ENCODE measurements around the gene KMT2A. TPM values are rescaled to one million over a fixed set of nuclear protein-coding genes. Genes with fewer than 3 reads are reported as not detected.

KMT2A gene
- total RNA-seq, 4 donors from 2014 or later = 57.8 to 94.6 (median 63.6) TPM

GRCh38 chr11:118484405-118484804 is 48.1 kb downstream of the KMT2A start:
- no peak overlapping the region for H3K4me3 ChIP-seq (ENCODE audit: low read depth, poor library complexity, severe bottlenecking)
- intact Hi-C loops (cut with DNase I; ENCODE audit: low total_unique reads) = no loop called here
- WGBS, 2 donors = 92 to 97% methylated on average over 3 of the region's 3 CpGs
- no peak for DNase-seq (ENCODE audit: low spot score in 2 of 2)
- TF ChIP-seq CTCF (IDR thresholded peaks at IDR 0.05) = no peak
- no peak for TF ChIP-seq POLR2A (IDR thresholded peaks at IDR 0.05)

GRCh38 chr11:118485273-118485672 is 49.0 kb downstream of the KMT2A start:
- intact Hi-C loops (cut with DNase I; ENCODE audit: low total_unique reads) = loop anchor here (5.0 kb wide), 1 partner anchor 188 kb away; no protein-coding TSS in a partner anchor
- H3K4me3 ChIP-seq (ENCODE audit: low read depth, poor library complexity, severe bottlenecking) = no peak overlapping the region
- DNase-seq (ENCODE audit: low spot score in 2 of 2) = no peak
- TF ChIP-seq POLR2A (IDR thresholded peaks at IDR 0.05) = no peak
- no peak for TF ChIP-seq CTCF (IDR thresholded peaks at IDR 0.05)

- intact Hi-C loops (cut with DNase I; ENCODE audit: low total_unique reads) = loop anchor here (5.0 kb wide), 1 partner anchor 191 kb away; no protein-coding TSS in a partner anchor
- H3K4me3 ChIP-seq (ENCODE audit: low read depth, poor library complexity, severe bottlenecking) = no peak overlapping the region
- 25 to 27% methylated on average over 7 of the region's 7 CpGs for WGBS, 2 donors
- peak in 1 of 2 donors; percentile 39 for DNase-seq (ENCODE audit: low spot score in 2 of 2)
- TF ChIP-seq POLR2A (IDR thresholded peaks at IDR 0.05) (no peak), CTCF (IDR thresholded peaks at IDR 0.05) (peak in 1 of 3 donors; percentile 55)
These were observed 52.3 kb downstream of the KMT2A start for GRCh38 chr11:118488480-118489109.

GRCh38 chr11:118491041-118491440 is 54.7 kb downstream of the KMT2A start:
- intact Hi-C loops (cut with DNase I; ENCODE audit: low total_unique reads) = no loop called here
- DNase-seq (ENCODE audit: low spot score in 2 of 2) = no peak
- TF ChIP-seq CTCF (IDR thresholded peaks at IDR 0.05) (no peak), POLR2A (IDR thresholded peaks at IDR 0.05) (no peak)
- H3K4me3 ChIP-seq (ENCODE audit: low read depth, poor library complexity, severe bottlenecking) = no peak overlapping the region
- WGBS, 2 donors = 83 to 86% methylated on average over 4 of the region's 4 CpGs

- H3K4me3 ChIP-seq (ENCODE audit: low read depth, poor library complexity, severe bottlenecking) = no peak overlapping the region
- no peak for DNase-seq (ENCODE audit: low spot score in 2 of 2)
- no peak for TF ChIP-seq CTCF (IDR thresholded peaks at IDR 0.05)
- no peak for TF ChIP-seq POLR2A (IDR thresholded peaks at IDR 0.05)
- intact Hi-C loops (cut with DNase I; ENCODE audit: low total_unique reads) = no loop called here
- WGBS, 2 donors = 83 to 90% methylated on average over 4 of the region's 4 CpGs
These were observed 61.5 kb downstream of the KMT2A start for GRCh38 chr11:118497831-118498230.

GRCh38 chr11:118503216-118503615 is 66.9 kb downstream of the KMT2A start:
- no peak for DNase-seq (ENCODE audit: low spot score in 2 of 2)
- WGBS, 2 donors = 45 to 47% methylated on average over 3 of the region's 3 CpGs
- intact Hi-C loops (cut with DNase I; ENCODE audit: low total_unique reads) = loop anchor here (10.0 kb wide), 1 partner anchor 118 kb away; no protein-coding TSS in a partner anchor
- no peak overlapping the region for H3K4me3 ChIP-seq (ENCODE audit: low read depth, poor library complexity, severe bottlenecking)
- TF ChIP-seq POLR2A (IDR thresholded peaks at IDR 0.05) = no peak
- no peak for TF ChIP-seq CTCF (IDR thresholded peaks at IDR 0.05)
